A172 (cell line): ENCODE measurements around the gene PVR. TPM values are rescaled to one million over a fixed set of nuclear protein-coding genes. Genes with fewer than 3 reads are reported as not detected.
"Not testable (repeated sequence)": the region's sequence is repeated elsewhere in the genome, so short reads cannot be mapped to it uniquely, and the experiment has no call there.

Experiments
- DNase-seq: peaks from one replicate; pipeline ENCODE4 v3.0.0-alpha.2; 2015; ENCODE audit warnings: low spot score
- total RNA-seq: library from RNA; depleted of rRNA; stranded (reverse); fragments of >200 nt; shearing (Covaris generic); gene quantifications from 2 replicates; pipeline ENCODE4 v1.2.3, GENCODE V29; 2014

Gene PVR
- total RNA-seq, 1 experiment from 2014 or later = 76.1 TPM

DNA sequence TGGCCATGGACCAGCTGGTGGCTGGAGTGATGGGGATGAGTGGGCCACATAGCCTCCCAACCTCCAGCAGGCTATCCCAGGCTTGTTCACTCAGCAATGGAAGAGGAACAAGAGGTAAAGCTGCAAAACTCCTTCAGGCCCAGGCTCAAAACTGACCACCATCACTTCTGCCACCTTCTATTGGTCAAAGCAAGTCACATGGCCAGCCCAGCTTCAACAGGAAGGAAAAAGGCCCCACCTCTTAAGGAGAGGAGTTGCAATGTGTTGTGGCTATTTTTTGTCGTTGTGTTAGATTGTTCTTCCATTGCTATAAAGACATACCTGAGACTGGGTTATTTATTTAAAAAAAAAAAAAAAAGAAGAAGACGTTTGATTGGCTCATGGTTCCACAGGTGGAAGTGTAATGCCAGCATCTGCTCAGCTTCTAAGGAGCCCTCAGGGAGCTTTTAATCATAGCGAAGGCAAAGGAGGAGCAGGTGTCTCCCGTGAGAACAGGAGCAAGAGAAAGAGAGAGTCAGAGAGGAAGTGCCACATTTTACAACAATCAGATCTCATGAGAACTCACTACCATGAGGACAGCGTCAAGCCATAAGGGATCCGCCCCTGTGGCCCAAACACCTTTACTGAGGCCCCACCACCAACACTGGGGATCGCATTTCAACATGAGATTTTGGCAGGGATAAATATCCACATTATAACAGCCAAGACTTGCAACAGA lies 24.9 kb upstream of the PVR start:
- no peak for DNase-seq

DNA sequence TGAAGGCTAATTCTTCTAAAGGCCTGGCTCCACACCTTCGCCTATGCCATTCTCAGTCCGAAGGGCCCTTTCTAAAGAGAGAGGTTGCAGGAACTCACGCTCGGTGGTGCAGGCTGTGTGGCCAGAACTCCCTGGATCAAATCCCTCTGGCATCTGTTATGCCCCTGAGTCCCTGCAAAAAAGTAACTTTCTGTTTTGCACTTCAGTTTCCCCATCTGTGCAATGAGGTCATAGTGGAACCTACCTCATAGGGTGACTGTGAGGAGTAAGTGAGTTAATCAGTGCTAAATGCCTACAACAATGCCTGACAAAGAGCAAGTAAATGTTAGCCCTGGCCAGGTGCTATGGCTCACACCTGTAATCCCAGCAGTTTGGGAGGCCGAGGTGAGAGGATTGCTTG lies 23.0 kb upstream of the PVR start:
- no peak for DNase-seq

DNA sequence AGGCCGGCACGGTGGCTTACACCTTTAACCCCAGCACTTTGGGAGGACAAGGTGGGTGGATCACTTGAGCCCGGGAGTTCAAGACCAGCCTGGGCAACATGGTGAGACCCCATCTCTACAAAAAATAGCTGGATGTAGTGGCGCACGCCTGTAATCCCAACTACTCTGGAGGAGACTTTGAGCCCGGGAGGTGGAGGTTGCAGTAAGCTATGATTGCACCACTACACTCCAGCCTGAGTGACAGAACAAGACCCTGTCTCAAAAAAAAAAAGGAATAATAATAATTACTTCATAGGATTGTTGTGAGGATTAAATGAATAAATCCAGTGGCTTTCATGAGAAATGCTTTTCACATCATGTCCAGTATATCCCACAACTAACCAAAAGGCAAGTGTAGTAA lies 22.3 kb upstream of the PVR start:
- DNase-seq = no peak

DNA sequence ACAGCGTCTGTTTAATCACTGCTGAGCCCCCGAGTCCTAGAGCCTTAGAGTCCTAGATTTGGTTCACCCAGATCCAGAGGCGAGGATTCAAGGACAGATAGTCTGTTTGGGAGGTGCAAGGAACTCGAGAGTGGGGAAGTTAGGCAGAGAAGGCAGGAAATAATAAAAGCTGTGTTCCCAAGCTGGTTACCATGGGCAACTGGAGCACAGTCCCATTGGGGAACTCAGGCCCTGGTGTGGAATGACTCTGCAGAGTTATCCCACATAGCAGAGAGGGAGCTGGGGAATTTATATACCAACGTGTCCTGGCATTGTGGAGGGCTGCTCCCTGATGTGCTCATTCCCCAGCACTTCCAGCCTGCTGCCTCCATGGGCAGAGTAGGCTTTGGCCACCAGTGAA lies 20.6 kb upstream of the PVR start:
- DNase-seq = no peak

DNA sequence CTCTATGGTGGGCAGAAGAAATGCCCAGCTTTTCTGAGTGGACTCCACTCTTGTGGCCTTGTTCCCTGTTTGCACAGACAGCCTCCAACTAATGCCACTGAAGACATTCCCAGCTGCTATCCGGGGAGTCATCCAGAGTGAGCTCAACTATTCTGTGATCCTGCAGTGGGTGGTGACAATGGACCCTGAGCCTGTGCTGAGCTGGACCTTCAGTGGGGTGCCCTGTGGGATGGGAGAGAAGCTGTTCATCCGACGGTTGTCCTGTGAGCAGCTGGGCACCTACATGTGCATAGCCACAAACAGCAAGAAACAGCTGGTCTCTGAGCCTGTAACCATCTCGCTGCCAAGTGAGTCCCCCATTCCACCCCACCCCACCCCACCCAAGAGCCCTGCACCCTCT lies 20.1 kb upstream of the PVR start:
- DNase-seq = no peak

DNA sequence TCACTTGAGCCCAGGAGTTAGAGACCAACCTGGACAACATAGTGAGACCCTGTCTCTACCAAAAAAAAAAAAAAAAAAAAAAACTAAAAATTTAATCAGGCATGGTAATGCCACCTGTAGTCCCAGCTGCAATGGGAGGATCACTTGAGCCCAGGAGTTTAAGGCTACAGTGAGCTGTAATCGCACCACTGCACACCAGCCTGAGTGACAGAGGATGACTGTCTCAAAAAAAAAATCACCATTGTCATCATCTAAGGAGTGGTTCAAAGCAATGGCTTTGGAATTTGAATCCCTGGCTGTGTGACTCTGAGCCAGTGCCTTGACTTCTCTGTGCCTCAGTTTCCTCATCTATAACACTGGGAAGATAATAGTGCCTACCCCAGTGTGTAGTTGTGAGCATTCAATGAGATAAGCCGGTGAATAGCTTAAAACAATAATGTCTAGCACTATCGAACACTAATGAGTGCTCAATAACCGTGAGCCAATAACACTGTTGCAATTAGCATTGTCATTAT lies 18.8 kb upstream of the PVR start:
- DNase-seq = no peak

DNA sequence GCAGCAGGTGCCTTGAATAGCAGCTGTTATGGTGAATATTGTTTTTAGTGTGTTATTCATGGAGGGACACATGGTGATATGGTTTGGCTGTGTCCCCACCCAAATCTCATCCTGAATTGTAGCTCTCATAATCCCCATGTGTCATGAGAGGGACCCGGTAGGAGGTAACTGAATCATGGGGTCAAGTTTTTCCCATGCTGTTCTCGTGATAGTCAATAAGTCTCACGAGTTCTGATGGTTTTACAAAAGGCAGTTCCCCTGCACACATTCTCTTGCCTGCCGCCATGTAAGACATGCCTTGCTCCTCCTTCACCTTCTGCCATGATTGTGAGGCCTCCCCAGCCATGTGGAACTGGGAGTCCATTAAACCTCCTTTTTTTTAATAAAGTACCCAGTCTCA lies 18.1 kb upstream of the PVR start:
- DNase-seq = peak; percentile 67

DNA sequence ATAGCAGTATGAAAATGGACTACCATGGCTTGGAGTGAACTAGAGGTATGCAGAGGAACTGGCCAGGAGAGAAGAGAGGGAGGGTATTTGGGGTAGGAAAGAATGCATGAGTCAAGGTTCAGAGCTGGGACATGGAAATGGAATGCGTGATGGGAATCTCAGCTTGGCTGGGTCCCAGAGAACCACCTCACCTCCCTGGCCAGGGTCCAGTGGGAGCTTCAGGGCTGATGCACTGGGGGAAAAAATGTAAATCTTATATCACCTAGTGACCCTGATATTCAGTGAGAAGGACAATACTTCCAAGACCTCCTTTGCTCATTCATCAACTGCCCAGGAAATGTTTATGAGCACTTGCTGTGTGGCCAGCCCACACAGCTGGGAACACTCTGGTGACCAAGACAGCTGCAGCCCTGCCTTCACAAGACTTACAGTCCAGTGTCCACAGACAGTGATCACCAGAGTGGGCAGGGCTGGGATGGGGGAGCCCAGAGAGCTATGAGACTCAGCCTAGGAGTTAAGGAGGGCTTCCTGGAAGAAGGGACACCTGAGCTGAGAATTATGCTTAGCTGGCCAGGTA lies 17.6 kb upstream of the PVR start:
- peak; percentile 97 for DNase-seq

DNA sequence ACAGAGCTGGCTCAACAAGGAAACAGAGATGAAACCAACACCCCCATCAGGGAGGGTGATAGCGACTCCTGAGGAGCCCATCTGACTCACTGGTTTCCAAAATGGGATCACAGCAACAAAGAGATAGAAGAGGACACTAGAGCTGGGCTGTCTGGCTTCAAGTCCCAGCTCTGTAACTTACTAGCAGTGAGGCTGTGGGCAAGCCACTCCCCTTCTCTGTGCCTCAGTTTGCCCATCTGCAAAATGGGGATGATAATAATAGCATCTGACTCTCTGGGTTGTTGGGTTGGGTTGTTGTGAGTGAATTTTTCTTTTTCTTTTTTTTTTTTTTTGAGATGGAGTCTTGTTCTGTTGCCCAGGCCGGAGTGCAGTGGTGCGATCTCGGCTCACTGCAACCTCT lies 16.1 kb upstream of the PVR start:
- no peak for DNase-seq

DNA sequence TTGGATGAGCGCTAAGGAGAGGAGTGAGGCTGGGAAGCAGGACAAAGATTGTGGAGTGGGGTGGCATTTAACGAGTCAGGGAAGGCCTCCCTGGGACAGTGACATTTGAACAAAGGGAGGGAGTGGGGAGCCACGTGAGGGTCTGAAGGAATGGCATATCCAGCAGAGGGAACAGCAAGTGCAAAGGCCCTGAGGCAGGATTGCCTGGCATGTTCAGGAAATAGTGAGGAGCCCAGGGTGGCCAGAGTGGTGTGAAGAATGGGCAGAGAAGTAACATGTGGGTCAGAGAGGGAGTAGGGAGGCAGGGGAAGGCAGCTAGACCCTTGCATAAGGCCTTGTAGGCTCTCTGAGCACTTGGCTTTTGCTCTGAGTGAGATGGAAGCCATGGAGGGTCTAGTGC lies 14.9 kb upstream of the PVR start:
- no peak for DNase-seq

DNA sequence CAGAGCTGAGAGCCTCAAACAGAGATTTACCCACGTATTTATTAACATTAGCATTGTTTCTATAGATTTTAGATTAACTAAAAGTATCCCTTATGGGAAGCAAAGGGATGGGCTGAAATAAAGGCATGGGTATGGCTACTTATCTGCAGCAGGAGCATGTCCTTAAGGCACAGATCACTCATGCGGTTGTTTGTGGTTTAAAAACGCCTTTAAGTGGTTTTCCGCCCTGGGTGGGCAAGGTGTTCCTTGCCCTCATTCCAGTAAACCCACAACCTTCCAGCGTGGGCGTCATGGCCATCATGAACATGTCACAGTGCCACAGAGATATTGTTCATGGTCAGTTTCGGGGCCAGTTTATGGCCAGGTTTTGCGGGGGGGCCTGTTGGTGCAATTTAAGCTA lies 12.1 kb upstream of the PVR start:
- not testable (repeated sequence) for DNase-seq

DNA sequence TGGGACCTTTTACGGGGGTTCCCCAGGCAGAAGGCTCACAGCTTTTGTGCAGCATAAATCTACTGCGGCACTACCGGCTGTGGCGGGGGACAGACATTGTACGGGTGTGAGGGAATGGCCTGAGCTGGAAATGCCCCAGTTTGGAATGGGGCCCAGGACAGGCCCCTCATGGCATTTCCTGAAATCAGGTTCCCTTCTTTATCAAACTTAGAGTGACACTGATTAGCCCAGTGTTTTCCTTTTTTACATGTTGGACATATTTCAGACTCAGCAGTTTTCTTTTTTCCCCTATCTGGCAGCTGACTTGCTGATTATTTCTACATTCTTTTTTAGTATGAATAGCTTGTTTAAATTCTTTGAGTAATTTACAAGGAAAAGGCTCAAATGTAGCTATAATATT lies 9.7 kb upstream of the PVR start:
- DNase-seq = not testable (repeated sequence)

DNA sequence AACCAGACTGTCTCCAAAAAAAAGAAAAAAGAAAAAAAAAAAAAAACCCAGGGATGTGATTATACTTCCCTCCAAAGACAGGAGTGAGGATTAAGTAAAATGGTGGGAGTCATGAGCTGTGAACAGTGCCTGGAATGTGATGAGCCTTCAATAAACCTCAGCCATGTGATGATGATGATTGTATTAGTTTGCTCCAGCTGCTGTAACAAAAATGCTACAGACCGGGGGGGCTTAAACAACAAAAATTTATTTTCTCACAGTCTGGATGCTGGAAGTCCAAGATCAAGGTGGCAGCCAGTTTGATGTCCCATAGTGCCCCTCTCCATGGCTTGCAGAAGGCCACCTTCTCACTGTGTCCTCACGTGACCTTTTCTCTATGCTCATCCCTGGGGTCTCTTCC lies 8.9 kb upstream of the PVR start:
- DNase-seq = no peak

DNA sequence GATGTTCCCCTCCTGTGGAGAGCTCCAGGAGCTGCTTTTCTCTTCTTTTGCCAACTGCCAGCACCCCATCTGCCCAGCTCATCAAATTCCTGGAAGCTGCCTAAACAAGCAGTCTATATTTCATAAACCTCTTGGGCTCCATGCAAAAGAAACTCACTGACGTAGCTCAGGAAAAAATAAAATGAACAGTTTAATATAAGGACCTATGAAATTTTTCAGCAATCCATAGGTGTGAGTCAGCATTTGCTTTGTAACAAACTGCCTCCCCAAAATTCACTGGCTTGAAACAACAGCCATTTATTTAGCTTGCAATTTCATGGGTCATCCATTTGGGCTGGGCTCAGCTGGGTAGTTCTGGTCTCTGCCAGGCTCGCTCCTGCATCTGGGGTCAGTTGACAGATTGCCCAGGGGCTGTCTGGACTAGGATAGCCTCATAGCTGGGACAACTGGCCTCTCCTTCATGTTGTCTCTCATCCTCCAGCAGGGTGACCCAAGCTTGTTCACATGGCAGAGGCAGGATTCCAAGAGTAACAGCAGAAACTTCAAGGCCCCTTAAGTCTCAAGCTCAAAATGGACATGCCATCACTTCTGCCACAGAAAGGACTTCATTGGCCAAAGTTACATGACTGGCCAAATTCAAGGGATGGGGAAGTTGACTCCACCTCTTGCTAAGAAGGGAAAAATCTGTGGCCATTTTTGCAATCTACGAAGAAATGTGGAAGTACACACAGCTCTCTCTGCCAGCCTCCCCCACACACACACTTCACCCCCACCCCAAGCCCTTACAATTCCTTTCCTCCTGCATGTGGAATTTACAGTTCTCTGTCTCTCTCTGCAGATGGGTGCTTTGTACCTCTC lies 7.9 kb upstream of the PVR start:
- peak; percentile 25 for DNase-seq

DNA sequence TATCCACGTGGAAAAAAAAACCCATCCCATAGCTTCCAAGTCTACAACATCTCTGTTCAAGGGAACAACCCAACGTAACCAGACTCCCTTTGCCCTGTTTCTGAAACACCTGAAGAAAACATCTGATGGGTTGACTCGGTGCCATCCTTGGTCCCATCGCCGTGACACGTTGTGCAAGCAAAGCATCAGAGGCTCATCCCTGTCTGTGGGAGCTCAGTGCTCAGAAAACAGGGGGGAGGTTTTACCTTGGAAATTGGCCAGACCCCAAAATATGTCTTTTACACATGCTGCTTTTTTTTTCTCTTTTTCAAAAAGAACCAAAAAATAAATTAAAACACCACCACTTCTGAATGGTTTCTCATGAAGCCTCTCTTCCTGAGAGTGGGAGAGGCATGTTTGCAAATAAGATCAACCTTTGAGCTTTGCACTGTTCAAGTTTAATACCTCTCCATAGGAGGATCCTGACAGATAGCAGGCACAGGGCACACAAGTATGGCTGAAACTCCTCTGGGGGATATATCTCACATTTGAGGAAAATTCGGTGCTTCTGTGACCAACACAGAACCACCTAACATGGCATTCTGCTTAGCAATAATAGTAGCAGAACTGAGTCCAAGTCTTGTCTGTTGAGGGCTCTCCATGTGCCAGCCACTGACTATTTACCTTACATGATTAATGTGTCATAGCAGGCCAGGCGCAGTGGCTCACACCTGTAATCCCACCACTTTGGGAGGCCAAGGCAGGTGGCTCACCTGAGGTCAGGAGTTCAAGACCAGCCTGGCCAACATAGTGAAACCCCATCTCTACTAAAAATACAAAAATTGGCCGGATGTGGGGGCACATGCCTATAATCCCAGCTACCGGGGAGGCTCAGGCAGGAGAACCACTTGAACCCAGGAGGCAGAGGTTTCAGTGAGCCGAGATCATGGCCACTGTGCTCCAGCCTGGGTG lies 7.0 kb upstream of the PVR start:
- DNase-seq = no peak

DNA sequence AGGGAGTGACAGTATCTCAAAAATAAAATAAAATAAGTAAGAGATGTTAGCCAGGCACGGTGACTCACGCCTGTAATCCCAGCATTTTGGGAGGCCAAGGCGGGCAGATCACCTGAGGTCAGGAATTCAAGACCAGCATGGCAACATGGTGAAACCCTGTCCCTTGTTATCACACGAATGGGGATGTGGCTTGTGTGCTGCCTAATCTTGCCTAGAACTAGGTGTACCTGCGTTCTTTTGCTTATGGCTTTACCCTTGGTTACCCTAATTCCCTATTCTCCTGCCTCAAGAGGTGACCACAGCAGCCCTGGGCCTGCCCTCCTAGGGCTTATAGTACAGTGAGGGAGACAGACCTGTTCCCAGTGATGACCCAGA lies 6.3 kb upstream of the PVR start:
- no peak for DNase-seq

DNA sequence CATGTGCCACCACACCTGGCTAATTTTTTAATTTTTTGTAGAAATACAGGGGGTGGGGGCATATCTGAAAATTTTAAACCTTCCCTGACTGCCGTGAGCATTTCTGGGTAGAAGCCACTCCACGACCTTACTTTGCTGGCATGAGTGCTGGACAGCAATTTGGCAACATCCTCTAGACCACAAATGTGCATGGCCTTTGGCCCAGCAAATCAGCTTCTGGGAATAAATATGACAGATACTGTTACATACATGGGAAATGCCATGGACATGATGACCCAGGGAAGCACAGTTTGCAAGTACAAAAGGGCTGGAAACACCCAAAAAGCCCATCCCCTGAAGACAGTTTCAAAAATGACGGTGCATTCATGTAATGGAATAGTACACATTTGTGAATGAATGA lies 3.2 kb upstream of the PVR start:
- peak; percentile 33 for DNase-seq

DNA sequence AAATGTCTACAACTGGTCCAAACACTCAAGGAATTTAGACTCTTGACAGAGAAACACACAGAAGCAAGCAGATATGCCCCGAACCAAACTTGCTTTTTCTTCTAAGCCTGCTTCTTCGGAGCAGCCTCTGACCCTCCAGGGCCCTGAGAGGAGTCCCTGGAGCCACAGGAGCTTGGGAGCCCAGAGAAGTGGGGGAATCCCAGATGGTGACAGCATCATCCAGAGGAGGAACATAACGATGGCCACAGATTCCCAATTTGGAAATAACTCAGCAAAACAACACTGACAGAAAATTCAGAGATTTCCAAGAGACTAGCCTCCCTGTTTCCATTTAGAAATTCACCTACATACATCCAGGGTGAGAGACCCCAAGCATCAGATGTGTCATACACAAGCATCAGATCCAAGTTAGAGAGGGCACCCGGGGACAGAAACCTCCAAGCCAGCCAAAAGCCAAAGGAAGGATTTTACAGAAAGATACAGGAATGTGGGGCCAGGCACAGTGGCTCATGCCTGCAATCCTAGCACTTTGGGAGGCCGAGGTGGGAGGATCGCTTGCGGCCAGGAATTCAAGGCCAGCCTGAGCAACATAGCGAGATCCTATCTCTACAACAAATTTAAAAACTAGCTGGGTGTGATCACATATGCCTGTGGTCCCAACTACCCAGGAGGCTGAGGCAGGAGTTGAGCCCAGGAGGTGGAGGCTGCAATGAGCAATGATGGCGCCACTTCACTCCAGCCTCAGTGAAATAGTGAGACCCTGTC lies 2.0 kb upstream of the PVR start:
- no peak for DNase-seq

DNA sequence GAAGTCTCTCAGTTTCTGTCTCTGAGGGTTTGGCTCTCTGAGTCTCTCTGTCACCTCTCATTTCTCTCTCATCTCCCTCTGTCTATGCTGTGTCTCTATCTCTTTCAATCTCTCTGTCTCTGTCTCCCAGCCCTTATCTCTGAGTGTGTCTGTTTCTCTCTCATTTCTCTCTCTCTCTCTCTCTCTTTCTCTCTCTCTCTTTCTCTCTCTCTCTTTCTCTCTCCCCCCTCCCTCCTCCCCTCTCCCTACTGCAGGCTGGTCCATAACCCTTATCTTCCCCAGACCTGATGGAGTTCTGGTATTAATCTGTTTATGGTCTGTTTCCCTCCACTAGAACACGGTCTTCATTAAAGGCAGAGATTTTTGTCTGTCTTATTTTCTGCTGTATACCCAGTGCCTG lies 1.3 kb upstream of the PVR start:
- DNase-seq = no peak

DNA sequence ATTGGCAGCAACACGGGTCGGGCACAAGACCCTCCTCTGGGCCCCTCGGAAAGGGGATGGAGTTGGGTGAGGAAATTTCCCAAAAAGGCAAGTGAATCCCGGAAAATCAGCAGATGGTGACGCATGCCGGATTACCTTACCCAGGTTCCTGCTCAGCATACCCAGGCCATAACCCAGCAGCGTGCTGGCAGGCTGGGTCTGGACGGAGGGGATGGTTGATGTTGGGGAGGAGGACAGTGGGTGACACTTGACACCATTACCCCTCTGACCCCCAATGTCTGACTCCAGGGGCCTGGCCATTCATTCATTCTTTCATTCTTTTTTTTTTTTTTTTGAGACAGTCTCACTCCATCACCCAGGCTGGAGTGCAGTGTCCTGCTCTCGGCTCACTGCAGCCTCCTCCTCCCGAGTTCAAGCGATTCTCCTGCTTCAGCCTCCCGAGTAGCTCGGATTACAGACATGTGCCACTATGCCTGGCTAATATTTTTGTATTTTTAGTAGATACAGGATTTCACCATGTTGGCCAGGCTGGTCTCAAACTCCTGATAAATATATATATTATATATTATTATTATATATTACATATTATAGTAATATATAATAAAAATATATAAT lies 799 bp downstream of the PVR start:
- peak; percentile 56 for DNase-seq
